ENCODE measurements around the gene FAM184B.

DNA sequence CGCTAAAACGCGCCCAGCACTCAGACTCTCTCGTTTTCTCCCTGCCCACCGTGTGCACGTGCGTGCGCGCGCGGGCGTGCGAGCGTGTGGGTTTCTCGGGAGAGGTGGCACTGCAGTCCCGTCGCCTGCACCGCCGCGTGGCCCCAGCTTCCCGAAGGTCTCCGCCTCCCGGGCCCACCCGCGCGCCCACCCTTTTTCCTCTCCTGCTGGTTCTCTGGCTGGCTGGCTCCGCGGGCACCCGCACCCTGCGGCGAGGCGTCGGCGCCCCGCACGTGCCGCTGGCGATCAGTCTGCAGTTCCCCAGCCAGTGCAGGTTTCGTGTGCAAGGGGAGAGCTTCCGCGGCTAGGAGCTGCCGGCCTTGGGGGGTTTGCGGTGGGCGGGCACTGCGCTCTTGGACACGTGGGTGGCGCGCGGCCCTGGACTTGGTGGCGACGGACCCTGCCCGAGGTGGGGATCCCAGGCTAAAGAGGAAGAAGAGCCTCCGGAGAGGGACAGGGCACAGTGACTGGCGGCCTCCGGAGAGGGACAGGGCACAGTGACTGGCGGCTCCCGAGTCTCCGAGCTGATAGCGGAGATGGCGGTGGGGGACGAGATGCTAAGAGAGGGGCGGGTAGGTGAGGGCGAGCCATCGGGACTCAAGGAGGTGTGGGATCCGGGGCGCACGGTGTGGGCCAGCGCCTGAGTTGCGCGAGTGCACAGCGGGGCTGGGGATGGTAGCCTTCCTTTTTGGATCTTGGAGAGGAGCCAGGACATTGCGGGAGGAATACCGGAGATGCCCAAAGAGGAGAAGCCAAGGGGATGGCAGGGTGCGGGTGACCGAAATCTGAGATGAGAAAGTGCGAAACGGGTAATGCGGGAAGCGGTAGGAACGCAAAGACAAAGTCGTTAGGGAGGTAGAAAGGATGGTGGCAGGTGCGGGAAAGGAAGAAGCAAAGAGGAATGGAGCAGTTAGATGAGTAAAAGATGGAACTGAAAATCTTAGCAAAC is at the start of gene FAM184B:
- TF ChIP-seq, protein P1, sequence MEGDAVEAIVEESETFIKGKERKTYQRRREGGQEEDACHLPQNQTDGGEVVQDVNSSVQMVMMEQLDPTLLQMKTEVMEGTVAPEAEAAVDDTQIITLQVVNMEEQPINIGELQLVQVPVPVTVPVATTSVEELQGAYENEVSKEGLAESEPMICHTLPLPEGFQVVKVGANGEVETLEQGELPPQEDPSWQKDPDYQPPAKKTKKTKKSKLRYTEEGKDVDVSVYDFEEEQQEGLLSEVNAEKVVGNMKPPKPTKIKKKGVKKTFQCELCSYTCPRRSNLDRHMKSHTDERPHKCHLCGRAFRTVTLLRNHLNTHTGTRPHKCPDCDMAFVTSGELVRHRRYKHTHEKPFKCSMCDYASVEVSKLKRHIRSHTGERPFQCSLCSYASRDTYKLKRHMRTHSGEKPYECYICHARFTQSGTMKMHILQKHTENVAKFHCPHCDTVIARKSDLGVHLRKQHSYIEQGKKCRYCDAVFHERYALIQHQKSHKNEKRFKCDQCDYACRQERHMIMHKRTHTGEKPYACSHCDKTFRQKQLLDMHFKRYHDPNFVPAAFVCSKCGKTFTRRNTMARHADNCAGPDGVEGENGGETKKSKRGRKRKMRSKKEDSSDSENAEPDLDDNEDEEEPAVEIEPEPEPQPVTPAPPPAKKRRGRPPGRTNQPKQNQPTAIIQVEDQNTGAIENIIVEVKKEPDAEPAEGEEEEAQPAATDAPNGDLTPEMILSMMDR (IDR thresholded peaks at IDR 0.05) = no peak
- no peak for TF ChIP-seq POLR2A (IDR thresholded peaks at IDR 0.05)
